Activated CD8-positive, alpha-beta memory T cell treated with anti-CD3 and anti-CD28 coated beads, Interleukin-2, amount 50 U/mL, for 24 hours (primary cell): Measurements from ENCODE around the gene SCGN.

Source experiments
- DNase-seq: peaks from one replicate; pipeline ENCODE4 v3.0.0-alpha.2; 2020; ENCODE audit errors: extremely low read depth

SCGN gene

DNA sequence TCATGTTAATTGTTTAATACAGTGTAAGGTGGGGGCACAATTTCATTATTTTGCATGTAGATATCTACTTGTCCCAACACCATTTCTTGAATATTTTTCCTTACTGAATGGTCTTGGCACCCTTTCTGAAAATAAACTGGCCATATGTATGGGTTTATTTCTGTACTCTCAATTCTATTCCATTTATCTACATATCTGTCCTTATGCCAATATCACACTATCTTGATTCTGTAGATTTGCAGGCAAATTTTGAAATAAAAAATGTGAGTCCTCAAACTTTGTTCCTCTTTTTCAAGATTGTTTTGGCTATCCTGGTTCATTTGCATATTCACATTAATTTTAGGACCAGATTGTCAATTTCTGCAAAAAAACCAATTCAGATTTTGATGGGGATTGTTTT is 34.8 kb downstream of the SCGN start:
- no peak for DNase-seq

DNA sequence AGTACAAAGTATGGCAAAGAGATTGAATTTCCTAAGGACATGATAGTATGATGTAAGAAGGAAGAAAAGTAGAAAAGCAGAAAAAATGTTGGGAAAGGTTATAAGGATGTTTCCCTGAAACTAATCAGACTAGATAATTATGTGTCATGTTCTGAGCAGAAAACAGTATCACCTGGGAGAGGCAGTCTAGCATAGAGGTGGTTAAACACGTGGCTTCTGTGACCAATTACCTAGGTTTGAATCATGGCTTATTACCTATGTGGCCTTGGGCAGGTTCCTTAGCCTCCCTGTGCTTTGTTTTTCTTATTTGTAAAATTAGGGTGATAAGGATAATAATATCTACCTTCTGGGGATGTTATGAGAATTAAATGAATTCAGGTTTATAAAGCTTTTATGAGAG is 38.0 kb downstream of the SCGN start:
- no peak for DNase-seq

DNA sequence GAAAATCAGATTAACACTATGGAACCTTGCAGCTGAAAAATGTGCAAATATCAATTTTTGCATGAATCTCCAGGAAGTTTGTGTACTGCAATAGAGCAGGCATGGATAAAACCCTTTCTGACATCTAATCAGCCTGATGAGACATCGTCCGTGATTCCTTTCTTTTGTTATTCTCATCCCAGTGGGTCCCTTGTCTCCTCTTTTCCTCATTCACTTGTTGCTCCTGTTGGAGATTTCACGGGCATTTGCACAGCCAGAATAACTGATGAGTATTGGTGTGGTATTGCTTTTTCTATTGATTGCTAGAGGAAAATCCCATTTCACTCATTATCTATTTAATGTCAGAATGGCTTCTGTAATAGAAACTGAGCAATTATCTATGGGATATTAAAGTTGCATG is 39.9 kb downstream of the SCGN start:
- DNase-seq, result no peak

DNA sequence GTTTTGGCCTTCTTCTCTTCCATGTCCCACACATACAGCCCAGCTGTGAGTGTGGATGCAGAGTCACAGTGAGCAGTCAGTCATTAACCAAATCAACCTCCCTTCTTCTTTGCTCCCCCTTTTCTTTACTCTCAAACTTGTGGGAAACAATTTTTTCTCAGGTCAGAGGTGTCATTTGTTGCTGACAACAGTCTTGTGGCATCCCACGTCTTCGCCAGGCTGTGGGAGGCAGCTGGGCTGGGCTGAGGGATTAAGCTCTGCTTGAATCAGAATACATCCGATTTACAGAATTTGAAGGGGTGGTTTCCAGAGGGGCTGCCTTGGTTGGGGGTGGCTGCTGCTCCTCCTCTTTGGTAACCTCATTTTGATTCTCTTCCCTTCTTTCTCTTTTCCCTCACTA is 40.5 kb downstream of the SCGN start:
- no peak for DNase-seq

DNA sequence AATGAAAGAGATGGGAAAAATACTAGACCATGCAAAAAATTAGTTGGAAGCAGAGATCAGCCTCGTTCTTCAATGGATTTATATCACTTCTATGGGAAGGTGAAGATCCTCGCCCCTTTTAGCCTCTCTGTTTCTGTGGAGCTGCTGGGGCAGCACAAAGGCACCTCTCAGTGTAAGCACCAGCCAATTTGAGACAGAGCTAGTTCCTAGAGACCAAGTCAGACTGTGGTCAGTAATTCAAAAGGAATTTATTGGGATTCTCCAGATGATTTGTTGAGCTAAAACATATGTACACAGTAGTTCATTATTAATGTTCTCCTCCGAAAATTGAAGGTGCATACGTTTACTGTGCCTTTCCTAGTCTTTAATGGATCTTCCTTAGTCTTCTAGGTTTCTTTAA is 42.4 kb downstream of the SCGN start:
- no peak for DNase-seq

DNA sequence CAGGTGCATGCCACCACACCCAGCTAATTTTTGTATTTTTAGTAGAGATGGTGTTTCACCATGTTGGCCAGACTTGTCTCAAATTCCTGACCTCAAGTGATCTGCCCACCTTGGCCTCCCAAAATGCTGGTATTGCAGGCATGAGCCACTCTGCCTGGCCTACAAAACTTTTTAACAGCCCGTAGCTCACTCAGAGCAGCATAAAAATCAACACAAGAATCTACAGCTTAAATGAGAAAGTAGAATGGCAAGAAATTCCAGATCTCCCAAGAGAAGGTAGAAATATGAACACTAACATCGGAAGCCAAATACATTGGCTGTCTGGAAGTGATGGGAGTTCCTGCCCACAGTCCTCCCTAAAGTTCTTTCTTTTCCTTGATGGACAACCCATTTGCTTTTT is 43.7 kb downstream of the SCGN start:
- DNase-seq, result no peak

DNA sequence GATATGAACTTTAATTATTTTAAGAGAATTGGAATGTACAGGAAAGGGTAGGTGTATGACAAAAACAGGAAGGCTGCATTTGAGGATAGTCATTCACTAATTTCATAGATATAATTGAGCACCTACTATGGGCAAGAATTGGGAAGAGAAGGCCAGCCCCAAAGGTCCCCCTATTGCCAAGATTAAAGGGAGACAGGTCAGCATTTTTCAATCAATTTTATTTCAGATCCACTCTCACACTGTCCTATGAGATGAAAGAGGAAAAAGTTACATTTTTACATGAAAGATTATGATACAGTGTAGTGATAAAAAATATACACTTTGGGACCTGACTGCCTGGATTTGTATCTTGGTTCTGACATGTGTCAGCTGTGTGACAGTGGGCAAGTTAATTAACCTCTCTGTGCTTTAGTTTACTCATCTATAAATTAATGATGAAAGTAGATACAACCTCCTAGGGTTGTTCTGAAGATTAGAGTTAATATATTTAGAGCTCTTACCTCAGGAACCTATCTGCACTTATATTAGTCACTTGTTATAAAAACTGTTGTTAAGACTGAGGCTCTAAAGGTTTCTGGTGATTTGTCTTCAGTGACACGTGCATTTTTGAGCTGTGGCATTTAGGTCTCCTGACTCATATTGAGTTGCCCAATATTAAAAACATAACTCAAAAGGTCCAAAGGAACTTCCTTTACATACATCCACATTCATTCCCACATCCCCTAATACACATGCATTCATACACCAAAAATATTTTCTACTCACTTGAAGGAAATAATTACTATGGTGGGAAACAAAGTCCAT is 45.7 kb downstream of the SCGN start:
- no peak for DNase-seq

DNA sequence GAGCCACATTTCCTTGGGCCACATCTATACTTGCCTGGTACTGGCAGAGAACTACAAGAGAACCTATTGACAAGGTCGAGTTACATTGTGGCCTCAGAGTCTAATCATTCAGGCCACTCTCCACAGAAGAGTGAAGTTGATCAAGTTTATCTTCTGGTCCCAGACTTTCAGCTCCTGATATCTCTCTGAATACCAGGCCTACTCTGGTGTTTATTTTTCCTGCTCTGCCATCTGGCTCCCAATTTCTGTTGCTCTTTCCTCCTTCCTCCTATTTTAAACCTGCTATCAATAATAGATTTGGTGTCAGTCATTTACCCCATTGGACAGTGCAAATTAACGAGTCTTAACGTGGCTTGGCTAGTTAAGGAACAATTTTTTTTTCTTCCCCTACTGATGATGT is 46.6 kb downstream of the SCGN start:
- DNase-seq, result no peak

DNA sequence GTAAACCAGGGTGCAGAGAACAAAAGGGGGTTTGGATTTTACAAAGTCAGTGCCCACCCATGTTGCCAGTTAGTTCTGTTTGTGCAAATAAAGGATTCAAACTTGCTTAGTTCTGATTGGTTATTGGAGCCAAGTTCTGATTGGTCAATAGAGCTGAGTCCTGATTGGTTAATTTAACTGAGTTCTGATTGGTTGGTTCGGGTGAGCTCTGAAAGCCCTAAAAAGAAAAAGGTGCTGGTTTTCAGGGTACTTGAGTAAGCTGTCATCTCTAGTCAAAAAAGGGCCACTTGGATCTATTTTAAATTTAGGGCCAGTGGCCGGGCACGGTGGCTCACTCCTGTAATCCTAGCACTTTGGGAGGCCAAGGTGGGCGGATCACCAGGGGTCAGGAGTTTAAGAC is 47.6 kb downstream of the SCGN start:
- DNase-seq, result no peak

DNA sequence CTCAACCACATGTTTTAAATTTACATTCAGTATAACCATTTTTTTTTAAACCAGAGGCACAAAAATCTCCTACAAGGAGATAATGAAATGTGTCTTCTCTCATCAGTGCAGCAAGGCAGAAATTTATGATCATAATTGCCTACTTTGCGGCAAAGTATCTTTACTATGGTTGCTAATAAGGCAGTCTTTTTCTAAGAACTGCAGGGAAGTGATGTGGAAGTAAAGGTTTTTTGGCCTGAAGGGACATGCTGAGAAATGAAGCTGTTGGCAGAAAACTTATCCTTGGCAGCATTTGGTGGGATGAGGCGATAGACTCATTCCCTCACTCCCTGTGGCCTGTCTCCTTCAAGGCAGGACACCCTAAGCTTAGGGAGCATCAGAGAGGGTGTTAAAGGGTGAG is 48.7 kb downstream of the SCGN start:
- DNase-seq, result no peak

DNA sequence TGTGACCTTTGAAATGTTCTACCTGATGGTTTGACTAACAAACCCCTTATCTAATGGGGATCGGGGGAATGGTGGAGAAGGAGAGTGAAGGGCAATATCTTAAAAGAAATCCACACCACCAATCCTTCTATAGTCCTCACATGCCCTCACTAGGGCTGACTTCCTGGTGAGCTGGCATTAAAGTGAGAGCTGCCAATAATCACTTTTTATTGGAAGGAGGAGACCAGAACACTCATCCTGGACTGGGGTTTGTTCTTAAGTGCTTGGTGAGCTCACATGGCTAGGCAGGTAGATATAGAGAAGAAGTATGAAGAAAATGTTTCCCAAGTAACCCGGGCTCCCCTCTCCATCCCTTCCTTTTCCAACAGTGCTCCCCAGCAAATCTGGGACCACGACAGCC is 49.8 kb downstream of the SCGN start:
- no peak for DNase-seq

DNA sequence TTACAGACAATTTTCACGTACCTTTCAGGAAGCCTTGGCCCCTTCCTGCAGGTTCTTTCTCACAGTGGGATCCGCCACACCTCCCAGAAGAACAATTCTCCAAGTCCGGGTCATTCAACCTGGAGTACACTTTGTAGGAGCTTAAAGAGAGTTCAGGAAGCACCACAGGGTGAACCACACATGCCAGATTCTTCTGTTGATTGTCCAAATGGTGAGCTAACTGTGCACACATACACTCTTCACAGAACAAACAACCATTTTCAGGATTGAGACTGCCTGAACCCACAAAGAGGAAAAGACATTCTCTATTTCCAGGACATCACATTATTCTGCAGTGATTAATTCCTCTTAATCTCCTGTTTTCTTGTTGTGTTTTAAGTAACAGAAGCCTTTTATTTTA is 51.0 kb downstream of the SCGN start:
- DNase-seq, result no peak

DNA sequence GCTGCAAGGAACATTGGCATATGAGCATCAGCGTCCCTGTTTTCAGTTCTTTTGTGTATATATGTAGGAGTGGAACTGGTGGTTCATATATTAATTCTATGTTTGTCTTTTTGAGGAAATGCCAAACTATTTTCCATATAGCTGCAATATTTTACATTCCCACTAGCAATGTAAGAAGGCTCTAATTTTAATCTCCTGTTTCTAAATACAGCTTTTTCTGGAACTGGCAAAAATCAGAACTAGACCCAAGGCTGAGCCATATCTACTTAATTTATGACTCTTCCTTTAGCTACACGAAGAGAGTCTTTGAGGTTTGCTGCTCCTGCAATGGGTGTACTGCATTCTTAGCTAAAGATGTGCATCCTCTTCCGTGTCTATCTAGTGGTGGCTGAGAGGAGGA is 52.0 kb downstream of the SCGN start:
- DNase-seq, result no peak

DNA sequence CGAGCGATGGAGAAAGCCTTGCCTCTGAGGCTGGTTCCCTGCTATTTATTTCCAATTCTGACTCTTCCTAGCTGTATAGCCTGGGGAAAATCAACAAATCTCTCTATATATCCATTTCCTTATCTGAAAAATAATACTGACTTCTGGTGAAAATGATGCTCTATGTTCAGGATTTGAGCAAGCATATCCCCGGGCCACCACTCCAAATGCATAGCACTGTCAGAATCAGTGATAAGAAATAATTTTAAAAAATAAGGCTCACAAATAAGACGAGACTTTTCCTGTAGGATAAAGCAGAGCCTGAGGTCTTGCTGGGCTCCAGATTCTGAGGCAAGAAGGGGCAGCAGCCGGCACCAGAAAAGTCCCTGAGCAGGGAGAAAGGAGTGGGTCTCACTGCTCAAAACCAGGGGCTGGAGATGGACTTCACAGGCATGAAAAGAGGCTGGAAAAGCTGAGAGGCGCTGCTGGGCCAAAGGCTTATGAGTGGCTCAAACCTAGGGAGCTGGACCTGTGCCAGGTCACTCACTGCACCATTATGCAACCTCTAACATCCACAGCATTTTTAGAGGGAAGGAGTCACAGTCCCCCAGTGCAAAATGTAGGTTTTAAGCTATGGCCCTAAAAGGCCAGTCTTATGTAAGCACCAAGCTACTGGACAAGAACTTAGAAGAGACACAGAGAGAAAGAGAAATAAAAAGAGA is 54.4 kb downstream of the SCGN start:
- no peak for DNase-seq

DNA sequence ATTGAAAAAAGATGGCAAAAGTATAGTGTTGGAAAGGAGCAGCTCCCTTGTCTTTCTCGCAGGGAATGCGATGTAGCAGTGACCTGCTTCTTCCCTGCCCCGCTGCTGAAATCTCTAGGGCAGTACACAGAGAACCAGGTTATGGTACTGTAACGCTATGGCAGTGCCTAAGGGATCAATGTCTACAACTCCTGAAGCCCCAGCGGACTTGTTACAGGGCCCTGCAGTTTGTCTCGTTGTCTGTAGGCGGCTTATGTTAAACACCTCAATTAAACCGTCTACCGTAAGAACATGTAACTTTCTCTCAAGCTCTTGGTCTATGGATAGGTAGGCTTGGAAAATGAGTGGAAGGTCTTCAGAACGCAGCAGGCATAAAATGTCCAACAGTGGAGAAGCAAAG is 57.7 kb downstream of the SCGN start:
- no peak for DNase-seq

DNA sequence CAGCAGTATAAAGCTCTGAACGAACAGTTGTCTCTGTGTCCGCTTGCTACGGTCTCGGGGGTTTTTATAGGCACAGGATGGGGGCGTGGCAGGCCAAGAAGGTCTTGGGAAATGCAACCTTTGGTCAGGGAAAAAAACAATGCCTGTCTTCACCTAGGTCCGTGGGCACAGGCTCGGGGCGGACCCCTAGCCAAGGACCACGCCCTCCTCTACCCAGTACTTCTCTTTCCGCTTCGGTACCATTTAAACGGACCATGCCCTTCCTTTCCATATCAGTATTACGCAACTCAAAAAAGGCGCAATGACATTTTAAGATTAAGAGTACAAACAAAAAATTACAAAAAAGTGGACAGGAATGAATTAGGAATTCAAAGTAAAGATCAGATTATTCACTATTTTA is 58.3 kb downstream of the SCGN start:
- DNase-seq, result no peak

DNA sequence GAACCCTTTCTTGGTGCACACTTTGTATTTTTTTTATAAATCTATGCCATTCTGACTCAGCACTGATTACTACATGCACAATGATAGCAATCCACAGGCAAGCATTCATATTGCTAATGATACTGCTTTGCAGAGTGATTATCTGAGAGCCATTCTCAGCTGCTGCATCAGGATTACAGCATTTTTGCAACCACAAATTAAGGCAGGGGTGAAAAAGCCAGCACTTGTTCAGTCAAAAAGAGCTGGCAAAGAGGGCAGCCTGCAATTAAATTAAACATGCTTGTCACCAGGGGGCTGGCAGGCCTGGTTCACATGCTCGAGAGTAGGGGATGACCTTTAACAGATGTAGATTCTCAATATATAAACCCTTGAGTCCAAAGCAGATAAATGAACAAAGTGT is 61.8 kb downstream of the SCGN start:
- no peak for DNase-seq

DNA sequence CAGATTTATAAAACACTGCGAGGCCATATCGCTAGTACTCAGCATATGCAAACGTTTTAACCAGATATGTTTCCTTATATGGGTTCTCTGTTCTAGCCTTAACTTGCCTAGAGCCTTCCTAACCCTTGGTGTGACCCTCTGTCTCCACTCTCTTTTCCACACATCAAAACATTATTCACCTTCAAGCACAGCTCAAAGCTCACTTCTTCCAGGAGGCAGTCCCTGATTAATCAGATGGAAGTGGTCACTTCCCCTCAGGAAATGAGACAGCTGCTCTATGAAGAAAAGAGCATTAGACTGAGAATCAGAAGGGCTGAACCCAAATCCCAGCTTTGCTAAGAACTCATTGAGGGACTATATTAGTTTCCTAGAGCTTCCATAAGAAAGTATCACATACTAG is 62.8 kb downstream of the SCGN start:
- DNase-seq, result no peak

DNA sequence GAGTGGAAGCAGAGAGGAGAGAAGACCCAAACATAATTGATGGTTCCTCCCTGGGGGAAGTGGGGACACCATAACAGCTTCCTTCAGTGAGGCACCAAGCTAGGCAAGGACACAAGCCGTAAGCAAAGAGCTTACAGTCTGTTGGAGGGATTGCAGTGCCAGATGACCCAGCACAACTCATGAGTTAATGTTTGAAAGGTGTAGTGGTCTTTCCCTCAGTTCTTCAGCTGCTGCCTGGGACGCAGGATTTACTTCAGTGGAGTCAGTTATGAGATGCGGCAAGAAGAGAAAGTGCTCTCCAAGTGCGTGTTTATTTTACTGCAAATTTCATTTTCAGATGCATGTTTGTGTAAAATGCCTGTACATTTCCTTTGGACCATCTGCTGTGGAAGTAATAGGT is 63.8 kb downstream of the SCGN start:
- no peak for DNase-seq

DNA sequence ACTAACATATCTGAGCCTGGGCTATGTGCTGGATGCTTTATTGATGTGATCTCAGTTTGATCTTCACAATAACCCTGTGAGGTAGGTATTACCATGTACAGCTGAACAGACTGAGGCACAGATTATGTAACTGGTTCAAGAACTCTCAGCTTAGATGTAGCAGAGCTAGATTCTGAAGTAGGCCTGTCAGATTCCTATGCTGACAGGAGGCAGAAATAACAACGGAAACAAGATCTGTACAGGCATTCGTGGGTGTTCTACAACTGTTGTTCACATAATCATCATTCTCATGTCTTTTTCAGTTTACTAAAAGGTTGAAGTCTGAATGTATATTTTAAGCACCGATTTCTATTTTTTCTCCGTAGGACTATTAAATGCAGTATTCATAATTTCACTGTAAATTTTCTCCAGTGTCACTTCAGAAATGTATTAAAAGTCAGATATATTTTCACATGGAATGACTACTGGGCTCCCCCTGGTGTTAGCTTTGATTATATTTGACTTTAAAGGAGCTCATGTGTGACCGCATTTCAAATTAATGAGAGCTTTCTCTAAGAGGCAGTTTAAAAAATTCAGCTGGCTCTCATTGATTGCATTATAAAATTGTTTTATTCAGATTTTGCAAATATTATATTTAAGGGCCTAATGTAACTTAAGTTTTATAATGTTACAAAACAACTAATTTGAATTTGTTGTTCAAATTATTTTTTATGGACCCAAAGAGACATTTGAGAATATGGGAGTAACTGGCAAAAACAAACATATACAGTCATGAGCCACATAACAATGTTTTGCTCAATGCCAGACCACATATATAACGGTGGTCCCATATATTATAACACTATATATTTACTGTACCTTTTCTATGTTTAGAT is 66.1 kb downstream of the SCGN start:
- no peak for DNase-seq

DNA sequence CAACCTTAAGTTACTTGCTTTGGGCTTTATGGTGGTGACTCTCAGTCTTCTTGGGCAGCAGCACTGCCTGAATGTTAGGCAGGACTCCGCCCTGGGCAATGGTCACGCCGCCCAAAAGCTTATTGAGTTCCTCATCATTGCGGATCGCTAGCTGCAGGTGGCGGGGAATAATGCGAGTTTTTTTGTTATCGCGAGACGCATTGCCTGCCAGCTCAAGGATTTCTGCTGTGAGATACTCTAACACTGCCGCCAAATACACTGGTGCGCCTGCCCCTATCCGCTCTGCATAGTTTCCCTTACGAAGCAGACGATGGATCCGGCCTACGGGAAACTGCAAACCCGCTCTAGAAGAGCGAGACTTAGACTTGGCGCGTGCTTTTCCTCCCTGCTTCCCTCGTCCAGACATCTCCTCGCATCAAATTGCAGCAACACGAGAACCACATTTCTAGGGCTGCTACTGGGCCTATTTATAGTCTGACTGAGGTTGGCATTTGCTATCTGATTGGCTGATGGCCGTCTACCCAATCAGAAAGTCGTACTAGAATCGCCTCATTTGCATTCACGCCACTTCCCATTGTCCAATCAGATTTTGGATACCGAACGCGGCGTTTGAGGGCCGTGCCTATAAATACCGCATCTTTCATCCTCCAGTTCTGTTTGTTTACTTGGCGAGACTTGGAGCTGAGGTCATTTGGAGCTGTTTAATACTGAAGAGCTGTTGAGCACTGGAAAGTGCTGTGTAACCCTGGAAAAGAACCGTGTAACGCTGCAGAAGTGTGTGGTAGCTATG is 74.3 kb downstream of the SCGN start:
- no peak for DNase-seq

DNA sequence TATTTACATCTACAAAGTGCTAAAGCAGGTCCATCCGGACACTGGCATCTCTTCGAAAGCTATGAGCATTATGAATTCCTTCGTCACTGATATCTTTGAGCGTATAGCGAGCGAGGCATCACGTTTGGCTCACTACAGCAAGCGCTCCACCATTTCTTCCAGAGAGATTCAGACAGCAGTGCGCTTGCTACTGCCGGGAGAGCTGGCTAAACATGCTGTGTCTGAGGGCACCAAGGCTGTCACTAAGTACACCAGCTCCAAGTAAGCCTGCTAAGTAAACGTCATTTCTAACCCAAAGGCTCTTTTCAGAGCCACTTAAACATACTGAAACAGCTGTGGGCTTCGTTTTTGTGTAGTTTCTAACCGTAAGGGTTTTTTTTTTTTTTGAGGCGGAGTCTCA is 75.0 kb downstream of the SCGN start:
- no peak for DNase-seq
